ENCODE results near the gene UBE2H. TPM values are rescaled to one million over a fixed set of nuclear protein-coding genes. Genes with fewer than 3 reads are reported as not detected.

The UBE2H gene
- total RNA-seq, 1 donor from 2014 or later: 99.1 TPM

GRCh38 chr7:129955993-129956543 is 3.3 kb upstream of the UBE2H start:
- no peaks in the 10 kb centered on the region for H3K27me3 Mint-ChIP-seq
- DNase-seq (ENCODE audit: low spot score, unreplicated experiment): no peak
- H3K27ac Mint-ChIP-seq: peak overlapping the region; percentile 91
- H3K4me3 Mint-ChIP-seq (ENCODE audit: low read depth): no peak overlapping the region
- H3K9me3 Mint-ChIP-seq (ENCODE audit: low read depth): no peaks in the 10 kb centered on the region
- TF ChIP-seq CTCF (IDR thresholded peaks at IDR 0.05; ENCODE audit: unreplicated experiment): no peak
- peaks cover 33% of the 10 kb centered on the region for H3K4me1 Mint-ChIP-seq (ENCODE audit: low read depth)
- no peaks in the 10 kb centered on the region for H3K36me3 Mint-ChIP-seq (ENCODE audit: insufficient read depth)

DNA sequence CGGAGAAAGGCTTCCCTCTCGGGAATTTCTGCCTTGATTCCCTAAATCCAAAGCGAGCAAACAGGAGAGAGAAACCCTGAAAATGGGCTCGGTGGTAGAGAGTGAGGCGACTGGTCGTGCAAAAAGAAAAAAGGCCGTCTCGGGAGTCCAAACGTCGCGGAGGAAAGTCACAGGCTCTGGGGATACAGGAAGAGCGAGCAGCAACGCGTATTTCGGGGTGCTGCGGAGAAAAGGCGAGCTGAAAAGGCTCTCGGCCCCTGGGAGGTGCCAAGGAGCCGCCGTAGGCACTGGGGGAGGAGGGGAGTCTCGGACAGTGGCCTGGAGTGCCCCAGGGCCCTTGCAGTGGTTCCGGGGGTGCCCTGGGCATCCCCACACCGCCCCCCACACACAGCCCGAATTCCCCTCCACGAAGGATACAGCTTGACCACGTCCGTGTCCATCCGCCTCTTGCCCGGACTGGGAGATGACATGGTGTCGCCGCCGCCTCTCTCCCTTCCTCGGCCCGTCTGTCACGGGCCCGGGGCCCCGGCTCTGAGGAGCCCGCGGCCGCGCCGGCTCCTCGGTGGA is 591 bp downstream of the UBE2H start:
- TF ChIP-seq CTCF (IDR thresholded peaks at IDR 0.05; ENCODE audit: unreplicated experiment): no peak
- Mint-ChIP-seq H3K4me3 (ENCODE audit: low read depth) (no peak overlapping the region), H3K9me3 (ENCODE audit: low read depth) (no peaks in the 10 kb centered on the region), H3K27ac (no peak overlapping the region), H3K36me3 (ENCODE audit: insufficient read depth) (no peaks in the 10 kb centered on the region), H3K4me1 (ENCODE audit: low read depth) (peaks cover 20% of the 10 kb centered on the region), H3K27me3 (no peaks in the 10 kb centered on the region)
- peak; percentile 19 for DNase-seq (ENCODE audit: low spot score, unreplicated experiment)

DNA sequence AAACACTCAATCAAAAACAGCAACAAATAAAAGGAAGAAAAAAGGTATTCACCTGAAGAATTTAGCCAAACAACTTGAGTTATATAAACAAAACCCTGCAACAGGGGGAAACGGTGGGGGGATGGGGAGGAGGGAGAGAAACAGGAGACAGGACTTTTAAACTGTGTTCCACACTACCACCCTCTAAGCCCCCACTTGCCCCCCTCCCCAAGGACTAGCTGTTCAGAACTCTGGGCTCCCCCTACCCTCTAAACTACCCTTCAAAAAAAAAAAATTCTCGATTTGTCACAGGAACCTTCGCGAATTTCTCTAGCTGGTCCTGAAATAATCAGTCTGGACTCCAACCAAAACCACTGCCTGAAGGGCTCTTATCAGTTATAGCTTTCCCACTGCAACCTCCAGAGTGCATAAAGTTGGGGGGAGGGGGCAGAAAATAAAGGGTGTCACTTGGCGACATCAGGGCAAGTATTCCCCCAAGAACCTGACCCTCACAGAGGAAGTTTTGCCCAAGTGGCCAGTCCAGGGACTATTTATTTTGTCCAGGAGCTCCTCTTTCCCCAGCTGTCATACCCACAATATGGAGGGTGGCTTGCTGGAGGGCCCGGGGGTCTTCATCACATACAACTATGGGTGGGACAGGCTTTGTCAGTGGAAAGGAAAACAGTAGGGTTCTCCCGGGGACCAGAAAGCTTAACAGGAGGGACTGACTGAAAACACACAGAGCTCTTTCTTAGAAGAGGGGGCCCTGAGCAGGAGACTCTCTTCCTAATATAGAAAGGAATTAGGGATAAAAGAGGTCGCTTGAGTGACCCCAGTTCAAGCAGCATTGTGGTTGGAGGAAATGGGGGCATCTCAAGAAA is 1.3 kb downstream of the UBE2H start:
- Mint-ChIP-seq H3K27me3 (no peaks in the 10 kb centered on the region), H3K36me3 (ENCODE audit: insufficient read depth) (peaks cover 1% of the 10 kb centered on the region), H3K4me1 (ENCODE audit: low read depth) (peaks cover 28% of the 10 kb centered on the region), H3K4me3 (ENCODE audit: low read depth) (no peak overlapping the region), H3K27ac (no peak overlapping the region), H3K9me3 (ENCODE audit: low read depth) (no peaks in the 10 kb centered on the region)
- no peak for TF ChIP-seq CTCF (IDR thresholded peaks at IDR 0.05; ENCODE audit: unreplicated experiment)
- DNase-seq (ENCODE audit: low spot score, unreplicated experiment): no peak

DNA sequence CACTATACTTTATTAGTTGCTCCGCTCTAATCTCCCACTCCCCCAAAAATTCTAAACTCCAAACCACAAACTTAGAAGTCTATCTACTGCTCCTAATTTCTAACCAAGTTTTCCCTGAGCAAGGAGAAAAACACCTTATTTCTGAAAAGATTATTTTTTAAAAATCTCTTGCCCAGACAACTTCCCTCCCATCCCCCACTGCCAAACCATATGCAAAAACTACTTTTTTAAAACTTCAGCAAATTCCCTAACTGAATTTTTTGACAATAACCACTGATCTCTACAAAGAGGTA is 1.9 kb downstream of the UBE2H start:
- Mint-ChIP-seq H3K27ac (no peak overlapping the region), H3K4me1 (ENCODE audit: low read depth) (peaks cover 27% of the 10 kb centered on the region), H3K27me3 (no peaks in the 10 kb centered on the region), H3K36me3 (ENCODE audit: insufficient read depth) (peaks cover 2% of the 10 kb centered on the region), H3K4me3 (ENCODE audit: low read depth) (no peak overlapping the region), H3K9me3 (ENCODE audit: low read depth) (no peaks in the 10 kb centered on the region)
- TF ChIP-seq CTCF (IDR thresholded peaks at IDR 0.05; ENCODE audit: unreplicated experiment): no peak
- DNase-seq (ENCODE audit: low spot score, unreplicated experiment): no peak

DNA sequence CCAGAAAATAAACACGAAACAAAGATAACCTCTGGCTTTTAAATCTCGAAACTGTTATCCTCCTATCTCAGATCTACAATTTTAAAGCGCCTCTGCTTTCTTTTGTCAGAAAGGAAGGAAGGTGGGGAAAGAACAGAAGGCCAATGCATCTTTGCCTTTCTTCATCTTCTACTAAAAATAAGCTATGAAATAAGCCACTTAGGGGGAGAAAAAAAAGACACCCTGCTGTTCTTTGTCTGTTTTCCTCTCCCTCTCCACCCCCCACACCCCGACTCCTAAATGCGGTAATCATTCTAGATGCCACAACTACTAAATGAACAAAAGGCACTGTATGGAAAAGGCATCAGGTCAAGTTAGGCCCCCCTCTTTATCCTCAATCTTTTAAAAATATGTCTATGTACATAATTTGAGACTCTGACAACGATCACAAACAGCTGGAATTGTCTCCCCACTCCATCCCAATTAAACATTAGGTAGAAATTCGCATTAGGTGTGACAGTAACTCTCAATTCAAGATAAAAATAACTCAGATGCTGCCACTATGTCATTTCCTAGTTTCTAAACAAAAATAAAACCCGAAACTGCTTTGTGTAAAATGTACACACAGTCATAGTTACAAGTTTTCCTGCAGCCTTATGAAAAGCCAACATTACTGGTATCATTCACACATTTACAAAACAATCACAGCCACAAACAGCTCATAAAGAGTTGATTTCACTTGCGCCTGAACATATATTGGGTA is 2.4 kb downstream of the UBE2H start:
- Mint-ChIP-seq H3K27ac (no peak overlapping the region), H3K36me3 (ENCODE audit: insufficient read depth) (peaks cover 2% of the 10 kb centered on the region), H3K9me3 (ENCODE audit: low read depth) (peaks cover under 1% of the 10 kb centered on the region), H3K4me1 (ENCODE audit: low read depth) (peaks cover 22% of the 10 kb centered on the region), H3K4me3 (ENCODE audit: low read depth) (no peak overlapping the region), H3K27me3 (no peaks in the 10 kb centered on the region)
- no peak for DNase-seq (ENCODE audit: low spot score, unreplicated experiment)
- TF ChIP-seq CTCF (IDR thresholded peaks at IDR 0.05; ENCODE audit: unreplicated experiment): no peak

Measured in progenitor cell of endocrine pancreas (in vitro differentiated cells).